Measurements from ENCODE around the gene SHC4.
A peak's percentile ranks its signal among the peaks of the same experiment; 100 is the strongest.

Gene SHC4

DNA sequence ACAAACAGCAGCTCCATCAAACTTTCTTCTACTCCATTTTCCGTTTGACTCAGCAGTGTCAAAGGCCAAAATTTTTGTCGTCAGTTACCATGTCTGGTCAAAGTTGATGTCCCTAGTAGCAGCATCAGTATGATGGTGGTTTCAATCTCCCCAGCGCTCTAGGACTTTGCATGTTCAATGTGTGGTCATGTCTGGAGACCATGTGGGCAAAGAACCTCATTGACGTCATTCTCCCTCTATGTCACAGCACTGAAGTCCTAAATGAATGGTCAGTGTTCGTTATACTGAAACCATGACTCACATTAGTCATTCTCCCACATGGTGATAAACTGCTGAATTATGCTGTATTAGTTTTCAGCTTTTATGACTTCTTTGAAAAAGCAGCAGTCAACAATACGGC, 23.2 kb downstream of the SHC4 start:
- TF ChIP-seq, protein P1, sequence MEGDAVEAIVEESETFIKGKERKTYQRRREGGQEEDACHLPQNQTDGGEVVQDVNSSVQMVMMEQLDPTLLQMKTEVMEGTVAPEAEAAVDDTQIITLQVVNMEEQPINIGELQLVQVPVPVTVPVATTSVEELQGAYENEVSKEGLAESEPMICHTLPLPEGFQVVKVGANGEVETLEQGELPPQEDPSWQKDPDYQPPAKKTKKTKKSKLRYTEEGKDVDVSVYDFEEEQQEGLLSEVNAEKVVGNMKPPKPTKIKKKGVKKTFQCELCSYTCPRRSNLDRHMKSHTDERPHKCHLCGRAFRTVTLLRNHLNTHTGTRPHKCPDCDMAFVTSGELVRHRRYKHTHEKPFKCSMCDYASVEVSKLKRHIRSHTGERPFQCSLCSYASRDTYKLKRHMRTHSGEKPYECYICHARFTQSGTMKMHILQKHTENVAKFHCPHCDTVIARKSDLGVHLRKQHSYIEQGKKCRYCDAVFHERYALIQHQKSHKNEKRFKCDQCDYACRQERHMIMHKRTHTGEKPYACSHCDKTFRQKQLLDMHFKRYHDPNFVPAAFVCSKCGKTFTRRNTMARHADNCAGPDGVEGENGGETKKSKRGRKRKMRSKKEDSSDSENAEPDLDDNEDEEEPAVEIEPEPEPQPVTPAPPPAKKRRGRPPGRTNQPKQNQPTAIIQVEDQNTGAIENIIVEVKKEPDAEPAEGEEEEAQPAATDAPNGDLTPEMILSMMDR (IDR thresholded peaks at IDR 0.05; ENCODE audit: low read length, missing control alignments) = no peak
- DNase-seq (ENCODE audit: low read depth) = peak; percentile 94
- no peak overlapping the region for H3K4me3 ChIP-seq (replicated peaks; ENCODE audit: low read depth, low read length)

- TF ChIP-seq, protein P1 (IDR thresholded peaks at IDR 0.05; ENCODE audit: low read length, missing control alignments) = no peak
- peak; percentile 97 for DNase-seq (ENCODE audit: low read depth)
Measured at GRCh38 chr15:48939648-48940047, 24.1 kb downstream of the SHC4 start.

DNA sequence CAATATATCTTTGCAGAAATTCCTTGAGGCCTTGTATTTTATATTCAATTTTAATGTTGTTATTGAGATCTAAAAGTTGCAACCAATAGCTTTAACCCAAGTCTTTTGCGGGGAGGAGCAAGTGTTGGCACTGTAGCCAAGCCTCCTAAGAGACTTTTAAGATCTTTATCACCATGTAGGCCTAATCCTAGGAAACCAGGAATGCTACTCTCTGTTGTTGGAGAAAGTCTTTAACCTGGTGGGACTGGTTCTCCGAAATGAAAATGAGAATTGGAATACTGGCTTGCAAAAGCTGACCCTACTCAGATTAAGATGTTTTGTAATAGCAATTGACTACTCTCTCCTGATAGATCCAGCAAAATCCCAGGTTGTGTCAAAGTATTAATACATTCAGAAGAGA, 25.8 kb downstream of the SHC4 start:
- no peak for DNase-seq (ENCODE audit: low read depth)
- H3K4me3 ChIP-seq (replicated peaks; ENCODE audit: low read depth, low read length) = no peak overlapping the region
- TF ChIP-seq, protein P1 (IDR thresholded peaks at IDR 0.05; ENCODE audit: low read length, missing control alignments) = no peak

More at GRCh38 chr15:48939648-48940047, 24.1 kb downstream of the SHC4 start:
- H3K4me3 ChIP-seq (replicated peaks; ENCODE audit: low read depth, low read length) = no peak overlapping the region

GRCh38 chr15:48936666-48937065, 27.1 kb downstream of the SHC4 start:
- TF ChIP-seq, protein P1 (IDR thresholded peaks at IDR 0.05; ENCODE audit: low read length, missing control alignments) = no peak

DNA sequence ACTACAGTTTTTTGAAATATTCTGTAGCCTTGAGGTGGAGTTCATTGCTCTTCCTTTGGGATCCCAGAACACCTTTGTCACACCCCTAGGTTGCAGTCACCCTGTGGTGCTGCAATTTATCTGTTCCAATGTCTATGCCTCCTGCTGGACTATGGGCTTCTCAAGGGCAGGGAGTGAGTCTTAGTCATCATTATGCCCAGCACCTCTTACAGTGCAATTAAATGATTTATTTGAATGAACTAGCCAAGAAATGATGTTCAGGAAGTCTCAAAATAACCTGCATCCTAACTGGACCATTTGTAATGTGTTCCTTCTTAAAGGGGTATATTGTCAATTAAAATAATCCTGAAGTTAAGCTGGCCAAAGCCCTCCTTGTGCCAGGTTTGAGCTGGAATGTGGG, 28.5 kb downstream of the SHC4 start:
- TF ChIP-seq, protein P1 (IDR thresholded peaks at IDR 0.05; ENCODE audit: low read length, missing control alignments) = no peak
- no peak overlapping the region for H3K4me3 ChIP-seq (replicated peaks; ENCODE audit: low read depth, low read length)
- DNase-seq (ENCODE audit: low read depth) = no peak

More at GRCh38 chr15:48936666-48937065, 27.1 kb downstream of the SHC4 start:
- peak; percentile 42 for DNase-seq (ENCODE audit: low read depth)
- no peak overlapping the region for H3K4me3 ChIP-seq (replicated peaks; ENCODE audit: low read depth, low read length)

- TF ChIP-seq, protein P1 (IDR thresholded peaks at IDR 0.05; ENCODE audit: low read length, missing control alignments) = no peak
Measured at GRCh38 chr15:48930735-48931134, 33.0 kb downstream of the SHC4 start.

GRCh38 chr15:48929661-48930060, 34.1 kb downstream of the SHC4 start:
- DNase-seq (ENCODE audit: low read depth) = no peak
- TF ChIP-seq, protein P1 (IDR thresholded peaks at IDR 0.05; ENCODE audit: low read length, missing control alignments) = no peak
- H3K4me3 ChIP-seq (replicated peaks; ENCODE audit: low read depth, low read length) = no peak overlapping the region

More at GRCh38 chr15:48930735-48931134, 33.0 kb downstream of the SHC4 start:
- H3K4me3 ChIP-seq (replicated peaks; ENCODE audit: low read depth, low read length) = no peak overlapping the region
- DNase-seq (ENCODE audit: low read depth) = no peak
